ENCODE data around the gene EIF3D.

- TF ChIP-seq POLR2AphosphoS5 (IDR thresholded peaks at IDR 0.05; ENCODE audit: low read depth, low read length) (no peak), POLR2A (IDR thresholded peaks at IDR 0.05; ENCODE audit: low read depth, low read length) (no peak), TAF1 (IDR thresholded peaks at IDR 0.05; ENCODE audit: borderline replicate concordance, low read depth, low read length) (no peak)
Measured at GRCh38 chr22:36538529-36538928, 9.6 kb upstream of the EIF3D start.

Measured in GM12892 (cell line).